HG03103 (cell line): Measurements from ENCODE around the gene NHERF1.

Experiments
- ATAC-seq: cut with Tn5 transposase; IDR thresholded peaks from one replicate; pipeline ENCODE4 v1.9.1; 2021; ENCODE audit warnings: low read depth; ENCODE audit not compliant: unreplicated experiment

The NHERF1 gene

GRCh38 chr17:74804683-74805082 is 56.3 kb downstream of the NHERF1 start:
- ATAC-seq = no peak

DNA sequence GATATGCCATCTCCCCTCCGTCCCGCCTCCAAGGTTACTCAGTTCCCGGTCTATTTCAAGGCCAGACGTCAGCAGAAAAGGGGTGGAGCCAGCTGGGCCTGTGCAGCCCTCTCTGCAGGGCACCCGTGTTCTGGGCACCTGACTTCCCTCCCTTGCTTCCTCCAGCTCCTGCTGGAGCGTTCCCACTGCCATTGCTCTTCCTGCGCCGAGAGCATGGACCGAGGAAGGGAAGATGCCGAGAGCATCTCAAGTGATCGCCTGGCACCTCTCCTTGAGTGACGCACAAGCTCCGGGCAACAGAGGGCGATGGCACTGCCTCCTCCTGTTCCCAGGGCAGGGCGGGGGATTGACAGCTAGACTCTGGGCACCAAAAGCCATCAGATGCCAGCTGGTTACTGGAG is 57.2 kb downstream of the NHERF1 start:
- ATAC-seq = no peak

- ATAC-seq = no peak
Observed at GRCh38 chr17:74806334-74806733, 57.9 kb downstream of the NHERF1 start.

- no peak for ATAC-seq
Observed at GRCh38 chr17:74807441-74807840, 59.0 kb downstream of the NHERF1 start.

- ATAC-seq = no peak
Observed at GRCh38 chr17:74807925-74808324, 59.5 kb downstream of the NHERF1 start.

DNA sequence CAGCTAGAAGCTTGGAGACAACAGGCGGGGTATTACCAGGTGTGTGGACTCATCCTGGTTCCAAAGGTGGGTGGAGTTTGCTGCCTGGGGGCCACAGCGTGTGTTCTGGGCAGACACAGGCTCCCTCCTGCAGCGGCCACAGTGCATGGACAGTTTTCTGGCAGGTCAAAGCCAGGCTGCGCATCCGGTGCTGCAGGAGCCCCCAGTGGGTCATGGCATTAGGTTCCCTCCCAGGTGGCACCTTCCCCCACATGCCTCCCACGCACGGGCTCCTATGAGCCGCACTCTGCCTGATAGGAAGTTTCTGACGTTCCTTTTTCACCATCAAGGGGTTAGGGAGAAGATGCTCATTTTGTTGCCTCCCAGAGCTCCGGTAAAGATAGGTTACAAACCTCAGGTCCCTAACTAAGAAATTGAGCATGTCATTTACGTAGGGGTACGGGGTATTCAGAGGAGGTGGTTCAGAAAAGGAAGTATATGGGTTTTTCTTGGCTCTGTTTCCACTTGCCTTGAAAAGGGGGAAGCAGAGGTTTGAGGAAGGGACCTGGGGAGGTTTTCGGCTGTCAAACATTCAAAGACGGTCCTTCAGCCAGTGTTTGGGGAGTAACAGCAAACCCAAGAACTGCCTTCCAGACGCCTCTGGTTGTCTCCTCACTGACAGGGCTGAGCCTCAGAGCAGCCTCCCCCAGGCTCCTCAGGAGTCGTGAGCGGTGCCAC is 60.4 kb downstream of the NHERF1 start:
- no peak for ATAC-seq

- ATAC-seq = no peak
Observed at GRCh38 chr17:74810699-74811485, 62.5 kb downstream of the NHERF1 start.

- no peak for ATAC-seq
Observed at GRCh38 chr17:74812109-74813009, 63.9 kb downstream of the NHERF1 start.

DNA sequence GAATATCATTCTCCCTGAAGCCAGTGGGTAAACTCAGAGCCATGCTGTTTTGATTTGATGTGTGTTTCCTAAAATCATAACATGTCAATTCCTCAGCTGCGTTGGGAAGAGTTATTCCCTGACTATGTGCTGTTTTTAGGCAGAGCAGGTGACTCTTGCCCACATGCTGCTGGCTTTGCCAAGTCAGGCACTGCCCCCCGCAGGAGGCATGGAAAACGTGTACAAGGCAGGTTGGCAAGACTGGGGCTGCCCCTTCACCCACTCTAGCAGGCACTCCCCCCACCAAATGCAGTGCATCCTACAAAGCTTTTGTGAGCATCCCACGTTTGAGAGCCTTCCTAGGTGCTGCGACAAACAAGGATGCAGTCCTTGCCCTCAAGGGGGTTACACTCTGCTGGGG is 66.0 kb downstream of the NHERF1 start:
- ATAC-seq = no peak

DNA sequence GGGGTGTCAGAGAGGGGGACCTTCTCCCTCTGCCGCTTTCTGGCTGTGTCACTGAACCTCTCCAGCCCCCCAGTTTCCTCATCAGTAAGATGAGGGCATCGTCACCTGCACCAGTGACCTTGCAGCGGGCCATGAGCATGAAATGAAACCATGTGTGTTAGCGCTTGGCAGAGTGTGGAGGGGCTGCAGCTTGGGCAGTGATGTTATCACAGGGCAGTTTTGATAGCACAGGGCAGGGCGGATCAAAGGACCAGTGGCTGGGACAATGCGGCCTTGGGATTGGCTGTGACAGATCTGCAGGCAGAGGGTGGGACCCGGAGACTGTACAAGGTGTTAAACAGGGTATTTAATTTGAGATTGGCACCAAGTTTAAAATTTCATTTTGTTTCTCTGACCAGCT is 66.6 kb downstream of the NHERF1 start:
- ATAC-seq = no peak

GRCh38 chr17:74815550-74816370 is 67.3 kb downstream of the NHERF1 start:
- no peak for ATAC-seq

DNA sequence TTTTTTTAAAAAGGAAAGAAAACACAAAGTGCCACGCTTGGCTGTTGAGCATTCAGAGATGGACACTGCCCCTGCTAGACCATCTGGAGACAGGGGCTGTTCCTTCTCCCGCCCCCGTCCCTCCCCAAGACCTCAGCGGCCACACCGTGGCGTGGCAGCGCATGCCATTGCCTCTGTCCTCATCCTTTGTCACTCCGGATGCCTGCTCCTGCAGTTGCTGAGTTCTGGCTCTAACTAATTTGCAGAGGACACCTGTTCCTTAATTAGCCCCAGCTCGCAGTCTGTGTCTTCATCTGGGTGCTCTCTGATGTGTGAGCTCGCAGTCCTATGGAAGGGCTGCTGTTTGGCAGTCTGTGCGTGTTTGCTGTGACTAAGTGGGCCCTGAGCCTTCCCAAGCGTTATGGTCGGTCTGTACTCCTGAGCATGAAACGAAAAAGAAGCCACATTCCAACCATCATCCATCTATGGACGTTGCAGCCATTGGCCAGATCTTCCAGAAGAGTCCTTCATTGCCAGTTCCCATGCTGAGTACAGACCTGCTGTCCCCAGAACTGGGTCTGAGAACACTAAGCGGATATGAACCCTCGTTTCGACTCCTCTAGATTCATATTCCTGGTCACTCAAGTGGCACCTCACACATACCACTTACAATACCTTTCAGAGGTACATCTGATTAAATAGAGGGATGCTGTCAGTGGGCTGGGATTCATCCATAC is 68.6 kb downstream of the NHERF1 start:
- ATAC-seq = no peak

- ATAC-seq = no peak
Observed at GRCh38 chr17:74818291-74818938, 70.0 kb downstream of the NHERF1 start.
